ENCODE measurements around the gene CAMK2N1.

GRCh38 chr1:20480243-20480944 lies 5.6 kb downstream of the CAMK2N1 start:
- TF ChIP-seq CTCF (conservative IDR thresholded peaks at IDR 0.05 in 1 of 2, IDR thresholded peaks at IDR 0.05 in 1 of 2; ENCODE audit: extremely low read depth in 1 of 2, insufficient read depth in 1 of 2, low read depth in 1 of 2, low read length in 2 of 2) (no peak), EZH2 (IDR thresholded peaks at IDR 0.05; ENCODE audit: borderline replicate concordance, low read length) (no peak)

Measured in mammary epithelial cell (primary cell).